ENCODE results near the gene MAP3K4. TPM values are rescaled to one million over a fixed set of nuclear protein-coding genes. Genes with fewer than 3 reads are reported as not detected.

The MAP3K4 gene
- total RNA-seq, 1 donor from 2014 or later, result 59.8 TPM

DNA sequence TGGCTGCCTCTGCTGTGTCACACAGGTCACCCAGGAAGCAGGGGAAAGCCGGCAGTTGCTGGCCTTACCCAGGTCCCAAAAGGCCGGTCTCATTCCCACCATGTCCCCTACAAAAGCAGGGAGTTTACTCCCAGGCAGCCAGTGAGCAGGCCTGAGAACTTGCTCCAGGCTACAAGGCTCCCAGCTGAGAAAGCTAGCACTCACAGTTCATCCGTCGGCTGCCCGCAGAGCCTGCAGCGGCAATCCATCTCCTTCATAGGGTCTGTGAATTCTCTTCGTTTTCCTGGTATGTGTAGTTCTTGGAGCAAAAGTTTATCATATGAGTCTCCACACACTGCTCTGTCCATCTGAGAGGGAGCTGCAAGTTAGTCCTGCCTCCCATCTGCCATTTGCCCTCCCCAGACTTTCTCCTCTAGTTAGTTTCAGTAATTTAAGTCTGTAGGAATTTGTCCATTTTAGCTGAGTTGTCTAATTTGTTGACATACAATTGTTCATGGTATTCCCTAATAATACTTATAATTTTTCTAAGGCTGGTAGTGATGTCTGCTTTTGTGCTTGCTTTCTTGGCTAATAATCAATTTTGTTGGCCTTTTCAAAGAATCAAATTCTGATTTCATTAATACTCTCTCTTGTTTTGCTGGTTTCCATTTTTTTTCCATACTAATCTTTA, 135.6 kb downstream of the MAP3K4 start:
- no peak overlapping the region for H3K27ac Mint-ChIP-seq
- TF ChIP-seq, protein P1, sequence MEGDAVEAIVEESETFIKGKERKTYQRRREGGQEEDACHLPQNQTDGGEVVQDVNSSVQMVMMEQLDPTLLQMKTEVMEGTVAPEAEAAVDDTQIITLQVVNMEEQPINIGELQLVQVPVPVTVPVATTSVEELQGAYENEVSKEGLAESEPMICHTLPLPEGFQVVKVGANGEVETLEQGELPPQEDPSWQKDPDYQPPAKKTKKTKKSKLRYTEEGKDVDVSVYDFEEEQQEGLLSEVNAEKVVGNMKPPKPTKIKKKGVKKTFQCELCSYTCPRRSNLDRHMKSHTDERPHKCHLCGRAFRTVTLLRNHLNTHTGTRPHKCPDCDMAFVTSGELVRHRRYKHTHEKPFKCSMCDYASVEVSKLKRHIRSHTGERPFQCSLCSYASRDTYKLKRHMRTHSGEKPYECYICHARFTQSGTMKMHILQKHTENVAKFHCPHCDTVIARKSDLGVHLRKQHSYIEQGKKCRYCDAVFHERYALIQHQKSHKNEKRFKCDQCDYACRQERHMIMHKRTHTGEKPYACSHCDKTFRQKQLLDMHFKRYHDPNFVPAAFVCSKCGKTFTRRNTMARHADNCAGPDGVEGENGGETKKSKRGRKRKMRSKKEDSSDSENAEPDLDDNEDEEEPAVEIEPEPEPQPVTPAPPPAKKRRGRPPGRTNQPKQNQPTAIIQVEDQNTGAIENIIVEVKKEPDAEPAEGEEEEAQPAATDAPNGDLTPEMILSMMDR (IDR thresholded peaks at IDR 0.05; ENCODE audit: unreplicated experiment), result no peak
- no peak for DNase-seq (ENCODE audit: low spot score in 2 of 2, unreplicated experiment in 2 of 2)
- H3K9me3 Mint-ChIP-seq, result peaks cover 49% of the 10 kb centered on the region
- H3K27me3 Mint-ChIP-seq (ENCODE audit: low read depth), result no peaks in the 10 kb centered on the region
- H3K36me3 Mint-ChIP-seq, result peaks cover 81% of the 10 kb centered on the region
- H3K4me3 Mint-ChIP-seq, result no peak overlapping the region
- peaks cover 5% of the 10 kb centered on the region for H3K4me1 Mint-ChIP-seq

DNA sequence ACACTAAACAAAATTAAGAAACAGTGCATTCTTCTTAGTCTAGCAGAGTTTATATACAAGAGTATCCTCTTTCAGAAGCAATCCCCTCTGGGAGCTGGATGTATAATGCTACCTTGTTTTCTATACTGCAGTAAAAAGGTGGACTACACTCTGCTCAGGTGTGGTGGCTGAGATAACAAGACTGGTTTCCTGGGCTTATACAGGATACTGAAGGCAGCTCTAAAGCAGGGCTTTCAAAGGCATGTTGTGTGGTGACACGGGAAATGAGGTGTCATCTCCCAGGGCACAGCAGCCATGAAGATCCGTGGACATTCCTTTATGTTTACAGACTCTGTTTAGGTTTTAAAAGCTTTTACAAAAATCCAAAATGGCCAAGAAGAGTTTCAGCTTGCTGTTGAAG, 136.7 kb downstream of the MAP3K4 start:
- H3K9me3 Mint-ChIP-seq, result peaks cover 41% of the 10 kb centered on the region
- DNase-seq (ENCODE audit: low spot score in 2 of 2, unreplicated experiment in 2 of 2), result no peak
- TF ChIP-seq, protein P1 (IDR thresholded peaks at IDR 0.05; ENCODE audit: unreplicated experiment), result no peak
- no peak overlapping the region for H3K4me3 Mint-ChIP-seq
- H3K27me3 Mint-ChIP-seq (ENCODE audit: low read depth), result no peaks in the 10 kb centered on the region
- peaks cover 5% of the 10 kb centered on the region for H3K4me1 Mint-ChIP-seq
- no peak overlapping the region for H3K27ac Mint-ChIP-seq
- H3K36me3 Mint-ChIP-seq, result peaks cover 71% of the 10 kb centered on the region

DNA sequence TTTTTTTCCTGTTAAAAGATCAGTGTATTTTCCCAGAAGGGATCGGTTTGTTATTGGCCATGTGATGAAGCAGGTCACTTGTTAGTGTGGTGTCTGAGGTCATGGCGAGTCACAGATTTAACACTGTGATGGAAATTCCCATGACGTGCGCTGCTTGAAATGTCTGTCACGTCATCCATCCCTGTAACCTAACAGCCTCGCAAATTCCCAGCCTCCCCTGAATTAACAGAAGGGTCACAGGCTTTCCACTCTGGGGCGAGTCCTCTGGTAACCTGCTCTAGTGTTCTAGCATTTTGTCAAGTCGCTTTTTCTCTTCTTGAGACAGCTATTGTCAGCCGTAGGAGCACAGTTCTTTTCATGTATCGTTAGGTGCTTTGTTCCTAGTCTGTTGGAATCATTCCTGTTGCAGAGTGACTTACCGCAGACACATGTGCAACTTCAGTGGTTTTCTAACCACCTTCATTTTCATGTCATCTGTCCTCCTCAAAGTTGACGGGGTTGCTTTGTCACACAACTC, 137.2 kb downstream of the MAP3K4 start:
- Mint-ChIP-seq H3K4me1 (peaks cover 5% of the 10 kb centered on the region), H3K36me3 (peaks cover 71% of the 10 kb centered on the region), H3K9me3 (peaks cover 36% of the 10 kb centered on the region), H3K27me3 (ENCODE audit: low read depth) (no peaks in the 10 kb centered on the region), H3K27ac (no peak overlapping the region), H3K4me3 (no peak overlapping the region)
- no peak for DNase-seq (ENCODE audit: low spot score in 2 of 2, unreplicated experiment in 2 of 2)
- TF ChIP-seq, protein P1 (IDR thresholded peaks at IDR 0.05; ENCODE audit: unreplicated experiment), result no peak

DNA sequence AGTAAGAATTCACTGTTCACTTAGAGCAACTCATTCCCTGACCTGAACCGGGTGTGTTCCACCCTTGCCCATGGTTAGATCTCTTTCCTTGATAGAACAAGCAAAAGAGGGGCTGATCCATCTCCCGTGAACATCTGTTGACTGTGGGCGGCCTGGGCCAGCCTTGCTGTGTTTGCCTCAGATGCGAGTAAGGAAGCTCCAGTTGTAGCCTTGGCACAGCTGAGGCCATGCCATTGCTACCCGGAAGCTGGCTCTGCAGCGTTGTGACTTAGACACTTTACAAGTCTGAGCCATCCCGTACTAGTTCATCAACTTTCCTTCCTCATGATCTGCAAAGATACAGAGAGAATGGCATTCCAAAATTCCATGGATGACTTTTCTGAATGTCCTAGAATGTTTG, 139.0 kb downstream of the MAP3K4 start:
- no peak overlapping the region for H3K27ac Mint-ChIP-seq
- H3K4me3 Mint-ChIP-seq, result no peak overlapping the region
- peaks cover 18% of the 10 kb centered on the region for H3K9me3 Mint-ChIP-seq
- peaks cover 59% of the 10 kb centered on the region for H3K36me3 Mint-ChIP-seq
- H3K27me3 Mint-ChIP-seq (ENCODE audit: low read depth), result no peaks in the 10 kb centered on the region
- TF ChIP-seq, protein P1 (IDR thresholded peaks at IDR 0.05; ENCODE audit: unreplicated experiment), result no peak
- no peak for DNase-seq (ENCODE audit: low spot score in 2 of 2, unreplicated experiment in 2 of 2)
- H3K4me1 Mint-ChIP-seq, result peaks cover 9% of the 10 kb centered on the region

DNA sequence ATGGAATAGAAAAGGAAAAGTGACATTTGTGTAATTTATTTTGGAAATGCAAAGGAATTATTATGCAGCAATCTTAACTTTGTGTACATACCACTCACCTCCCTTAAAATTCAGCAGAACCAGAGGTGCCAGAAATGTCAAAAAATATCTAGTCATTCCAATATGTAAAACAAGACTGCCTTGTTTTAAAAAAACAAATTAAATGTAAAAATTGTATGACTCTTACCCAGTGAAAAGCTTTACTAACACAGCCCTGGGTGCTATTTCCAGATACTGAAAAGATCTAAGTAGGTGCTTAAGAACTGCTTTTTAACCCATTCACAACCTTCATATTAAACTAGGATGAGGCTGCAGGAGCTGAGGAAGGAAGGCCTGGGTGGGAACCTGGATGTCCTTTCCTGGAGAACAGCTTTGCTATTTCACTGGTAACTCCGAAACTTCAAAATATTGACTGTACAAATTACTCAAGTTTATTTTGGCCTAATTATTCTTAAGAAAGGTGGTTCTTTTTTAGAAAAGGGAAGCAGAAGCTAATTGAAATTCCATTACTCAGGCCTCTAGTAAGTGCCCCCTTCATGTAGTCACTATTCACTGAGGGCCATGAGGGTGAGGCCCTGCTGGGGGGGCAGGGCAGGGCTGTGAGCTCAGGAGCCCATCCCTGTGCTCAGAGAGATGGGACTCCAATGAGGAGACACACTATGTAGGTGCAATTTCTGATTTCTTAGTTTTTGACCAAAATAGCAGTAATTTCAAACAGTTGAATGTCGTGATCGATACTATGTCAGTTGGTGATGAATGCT, 139.6 kb downstream of the MAP3K4 start:
- H3K4me3 Mint-ChIP-seq, result no peak overlapping the region
- no peak overlapping the region for H3K27ac Mint-ChIP-seq
- TF ChIP-seq, protein P1 (IDR thresholded peaks at IDR 0.05; ENCODE audit: unreplicated experiment), result no peak
- H3K9me3 Mint-ChIP-seq, result peaks cover 12% of the 10 kb centered on the region
- no peaks in the 10 kb centered on the region for H3K27me3 Mint-ChIP-seq (ENCODE audit: low read depth)
- H3K4me1 Mint-ChIP-seq, result peaks cover 9% of the 10 kb centered on the region
- DNase-seq (ENCODE audit: low spot score in 2 of 2, unreplicated experiment in 2 of 2), result no peak
- peaks cover 55% of the 10 kb centered on the region for H3K36me3 Mint-ChIP-seq

All from mesothelial cell of epicardium (in vitro differentiated cells).